SK-N-SH (cell line): ENCODE results near the gene URM1. TPM values are rescaled to one million over a fixed set of nuclear protein-coding genes. Genes with fewer than 3 reads are reported as not detected.

Experiments used
- CTCF ChIA-PET: fragments of 300-600, 350-600 bp; formaldehyde crosslinking; extraction: SDS; loops from one replicate; lab custom pipeline; 2021; lab: Yijun Ruan, JAX
- POLR2A ChIA-PET: fragments of 350-600 bp; sonication (Branson Sonifier 250); formaldehyde crosslinking; extraction: SDS; loops from one replicate; lab custom pipeline; 2020; ENCODE audit warnings: antibody characterized with exemption, inconsistent platforms; lab: Yijun Ruan, JAX
- DNase-seq: peaks from one replicate; pipeline ENCODE4 v3.0.0; 2012
- H2AFZ ChIP-seq: fragments of 200-600 bp; sonication (generic); 2 replicates; pipeline ENCODE4 v1.8.1; 2016; ENCODE audit warnings: antibody characterized with exemption, mild to moderate bottlenecking, low read depth
- H3F3A ChIP-seq: fragments of 200-600 bp; sonication (generic); replicated peaks from 2 replicates; pipeline ENCODE3; 2016; ENCODE audit warnings: antibody characterized with exemption, mild to moderate bottlenecking; ENCODE audit not compliant: insufficient read depth
- H3K27ac ChIP-seq, 2 experiments: fragments of 200-500 bp in 1 of 2; fragments of 200-600 bp in 1 of 2; sonication (Bioruptor generic) in 1 of 2; sonication (generic), shearing (Covaris generic) in 1 of 2; 2 replicates each; pipeline versions ENCODE4 v1.5.1 to v1.6.1; 2014 to 2016; ENCODE audit warnings: low read depth in 2 of 2, inconsistent platforms in 1 of 2, low read length in 1 of 2, mild to moderate bottlenecking in 1 of 2, mixed read lengths in 1 of 2
- H3K27me3 ChIP-seq: fragments of 200-600 bp; sonication (generic), shearing (Covaris generic); 2 replicates; pipeline ENCODE4 v1.6.1; 2016; ENCODE audit warnings: mixed run types; ENCODE audit not compliant: insufficient read depth
- H3K36me3 ChIP-seq, 2 experiments: fragments of 200-500 bp in 1 of 2; fragments of 200-600 bp in 1 of 2; sonication (Bioruptor generic) in 1 of 2; sonication (generic) in 1 of 2; replicated peaks in 1 of 2; 2 replicates each; pipeline versions ENCODE3 to v1.5.1; 2014 to 2016; ENCODE audit warnings: low read length in 1 of 2, mild to moderate bottlenecking in 1 of 2; ENCODE audit not compliant: insufficient read depth in 2 of 2, control insufficient read depth in 1 of 2
- H3K4me1 ChIP-seq, 2 experiments: fragments of 200-500 bp in 1 of 2; fragments of 200-600 bp in 1 of 2; sonication (Bioruptor generic) in 1 of 2; sonication (generic), shearing (Covaris generic) in 1 of 2; 2 replicates each; pipeline versions ENCODE4 v1.5.1 to v1.6.1; 2014 to 2016; ENCODE audit warnings: low read depth in 1 of 2, low read length in 1 of 2, mixed run types in 1 of 2; ENCODE audit not compliant: insufficient read depth in 2 of 2, control insufficient read depth in 1 of 2
- H3K4me2 ChIP-seq: fragments of 200-600 bp; sonication (generic), shearing (Covaris generic); 2 replicates; pipeline ENCODE4 v1.6.1; 2017; ENCODE audit warnings: mixed run types
- H3K4me3 ChIP-seq, 2 experiments: fragments of 200-500 bp in 1 of 2; fragments of 200-600 bp in 1 of 2; sonication (Bioruptor generic) in 1 of 2; sonication (generic), shearing (Covaris generic) in 1 of 2; 2 replicates each; pipeline versions ENCODE4 v1.5.1 to v1.8.1; 2014 to 2016; ENCODE audit warnings: low read depth in 2 of 2, inconsistent platforms in 1 of 2, low read length in 1 of 2, mild to moderate bottlenecking in 1 of 2, mixed read lengths in 1 of 2, moderate library complexity in 1 of 2
- H3K79me2 ChIP-seq: fragments of 200-600 bp; sonication (generic); 2 replicates; pipeline ENCODE4 v1.8.1; 2017; ENCODE audit warnings: mild to moderate bottlenecking; ENCODE audit not compliant: insufficient read depth
- H3K9ac ChIP-seq: fragments of 200-600 bp; sonication (generic); 2 replicates; pipeline ENCODE4 v1.6.1; 2017; ENCODE audit warnings: mixed run types
- H3K9me2 ChIP-seq: fragments of 200-600 bp; sonication (generic); 2 replicates; pipeline ENCODE4 v1.6.1; 2017; ENCODE audit warnings: mixed run types
- H3K9me3 ChIP-seq: fragments of 200-600 bp; sonication (generic); 2 replicates; pipeline ENCODE4 v1.6.1; 2017; ENCODE audit warnings: mixed run types, mild to moderate bottlenecking, moderate library complexity
- H4K20me1 ChIP-seq: fragments of 200-600 bp; sonication (generic); 2 replicates; pipeline ENCODE4 v1.6.1; 2017; ENCODE audit warnings: mild to moderate bottlenecking, mixed run types; ENCODE audit not compliant: insufficient read depth
- FOXJ3 ChIP-seq: sonication (generic); formaldehyde crosslinking; IDR thresholded peaks from 2 replicates; pipeline ENCODE4 v1.5.1; 2020; ENCODE audit warnings: mild to moderate bottlenecking, missing genetic modification reagents
- FOXM1 ChIP-seq: IDR thresholded peaks from 2 replicates; pipeline ENCODE4 v1.4.0; 2012; ENCODE audit warnings: low read depth, mild to moderate bottlenecking
- GATA2 ChIP-seq: sonication (generic); formaldehyde crosslinking; IDR thresholded peaks from 2 replicates; pipeline ENCODE4 v1.5.0; 2020; ENCODE audit warnings: mild to moderate bottlenecking, missing genetic modification reagents
- MEF2A ChIP-seq: IDR thresholded peaks from 2 replicates; pipeline ENCODE4 v1.4.0; 2012; ENCODE audit warnings: low read depth, borderline replicate concordance
- POLR2AphosphoS5 ChIP-seq: IDR thresholded peaks from 2 replicates; pipeline ENCODE4 v1.6.1; 2012; ENCODE audit warnings: low read depth, low read length
- RAD21 ChIP-seq: IDR thresholded peaks from 2 replicates; pipeline ENCODE4 v1.6.1; 2012; ENCODE audit warnings: mild to moderate bottlenecking, low read length
- TEAD4 ChIP-seq: IDR thresholded peaks from 2 replicates; pipeline ENCODE4 v1.4.0; 2012; ENCODE audit warnings: mild to moderate bottlenecking, borderline replicate concordance; ENCODE audit not compliant: insufficient read depth
- USF2 ChIP-seq: fragments of 150-350 bp; IDR thresholded peaks from 2 replicates; pipeline ENCODE4 v1.6.1; 2017; ENCODE audit warnings: antibody characterized with exemption, low read length, low read depth, borderline replicate concordance
- YY1 ChIP-seq: IDR thresholded peaks from 2 replicates; pipeline ENCODE4 v1.4.0; 2012; ENCODE audit warnings: low read depth, mild to moderate bottlenecking
- WGBS: methylation state at CpG from one replicate; pipeline ENCODE4 v1.1.6; 2017; ENCODE audit warnings: low lambda C conversion rate; 5-methylcytosine and 5-hydroxymethylcytosine counted together
- polyA plus RNA-seq, 3 experiments: library from polyadenylated mRNA; depleted of rRNA; stranded (reverse); fragments of >200 nt; gene quantifications; 2 replicates each; pipeline ENCODE4 v1.2.3, GENCODE V29; 2012

URM1 gene
- polyA plus RNA-seq, 1 of the 3 experiments (the other 2 are of a cell fraction), result 58.9 TPM

DNA sequence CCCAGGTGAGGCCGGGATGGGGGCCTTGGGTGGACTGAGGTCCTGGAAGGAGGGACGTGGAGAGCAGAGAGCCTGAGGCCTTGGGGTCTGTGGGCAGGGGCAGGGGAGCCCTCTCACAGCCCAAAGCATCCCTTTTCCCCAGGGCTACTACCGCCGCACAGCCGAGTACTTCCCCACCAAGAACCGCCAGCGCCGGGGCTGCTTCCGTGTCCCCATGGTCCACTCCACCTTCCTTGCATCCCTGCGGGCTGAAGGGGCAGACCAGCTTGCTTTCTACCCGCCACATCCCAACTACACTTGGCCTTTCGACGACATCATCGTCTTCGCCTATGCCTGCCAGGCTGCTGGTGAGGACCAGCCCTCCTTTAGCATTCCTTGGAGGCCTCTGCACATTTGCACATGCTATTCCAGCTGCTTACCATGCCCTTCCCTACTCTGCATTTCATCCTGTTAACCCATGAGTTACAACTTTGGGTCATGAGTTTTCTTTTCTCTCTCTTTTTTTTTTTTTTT lies 53.1 kb downstream of the URM1 start:
- H3K4me2 ChIP-seq, result no peak overlapping the region
- H3K4me1 ChIP-seq, result peaks cover 0 to 12% of the 10 kb centered on the region in 2 experiments; a peak in 1 of 4 replicates
- H3K4me3 ChIP-seq, result no peak overlapping the region
- no peak for DNase-seq
- peaks cover 0 to 2% of the 10 kb centered on the region in 2 experiments for H3K36me3 ChIP-seq
- H3K27me3 ChIP-seq, result no peaks in the 10 kb centered on the region
- H2AFZ ChIP-seq, result no peak overlapping the region
- ChIA-PET POLR2A (no interaction called here), CTCF (interaction anchor here (2.4 to 12.1 kb wide), 2 partner anchors 12 to 15 kb away, joined by 7 to 93 read pairs; no protein-coding TSS in a partner anchor)
- no peaks in the 10 kb centered on the region for H3K9me3 ChIP-seq
- no peaks in the 10 kb centered on the region for H3F3A ChIP-seq
- WGBS, result 99% methylated on average over 15 of the region's 15 CpGs
- no peak overlapping the region for H3K27ac ChIP-seq
- H4K20me1 ChIP-seq, result no peaks in the 10 kb centered on the region
- peaks cover 17% of the 10 kb centered on the region; the same call in 1 of the 2 replicates for H3K79me2 ChIP-seq
- H3K9ac ChIP-seq, result no peak overlapping the region
- TF ChIP-seq FOXJ3, result no peak
- TF ChIP-seq GATA2 (CRISPR knock-in tag), result no peak
- no peaks in the 10 kb centered on the region for H3K9me2 ChIP-seq

- no peak for DNase-seq
- no peak for TF ChIP-seq YY1
- TF ChIP-seq POLR2AphosphoS5, result no peak
- no peak for TF ChIP-seq USF2
- no peak for TF ChIP-seq MEF2A
- TF ChIP-seq RAD21, result no peak
- no peak for TF ChIP-seq FOXM1
- TF ChIP-seq TEAD4, result no peak
- Histone ChIP-seq H3K9me3 (no peaks in the 10 kb centered on the region), H3K4me2 (no peak overlapping the region), H3F3A (no peaks in the 10 kb centered on the region), H3K4me3 (no peak overlapping the region), H3K27me3 (no peaks in the 10 kb centered on the region), H3K9me2 (no peaks in the 10 kb centered on the region), H4K20me1 (no peaks in the 10 kb centered on the region), H3K9ac (no peak overlapping the region), H3K4me1 (no peaks in the 10 kb centered on the region), H3K27ac (no peak overlapping the region), H2AFZ (no peak overlapping the region), H3K79me2 (no peaks in the 10 kb centered on the region), H3K36me3 (peaks cover 0 to under 1% of the 10 kb centered on the region in 2 experiments)
- 97% methylated on average over 14 of the region's 22 CpGs for WGBS
- POLR2A ChIA-PET, result no interaction called here
- CTCF ChIA-PET, result interaction anchor here (0.7 to 12.1 kb wide), 4 partner anchors 9 to 123 kb away, joined by 3 to 93 read pairs (median 4); partner anchors contain the start of gene SPTAN1
Measured at GRCh38 chr9:128428644-128429512, 57.7 kb downstream of the URM1 start.
